Stimulated activated memory B cell treated with anti-CD40 and anti-IgM and Interleukin-4, amounts not matched to agents 10 μg/mL and 1 μg/mL and 100 μg/mL, for 72 hours (primary cell): Measurements from ENCODE around the gene PGF.

Experiments
- ATAC-seq: fragments of 150-1000 bp; cut with Tn5 transposase; 2 replicates; pipeline ENCODE4 v1.10.0; 2021
- H3K27ac Mint-ChIP-seq: one replicate; pipeline ENCODE4 v1.8.0; 2022; ENCODE audit warnings: mild to moderate bottlenecking, mixed read lengths
- H3K27me3 Mint-ChIP-seq: one replicate; pipeline ENCODE4 v1.8.0; 2022; ENCODE audit warnings: mixed read lengths
- H3K36me3 Mint-ChIP-seq: one replicate; pipeline ENCODE4 v1.8.0; 2022; ENCODE audit warnings: mixed read lengths
- H3K4me1 Mint-ChIP-seq: one replicate; pipeline ENCODE4 v1.8.0; 2022; ENCODE audit warnings: mixed read lengths
- H3K4me3 Mint-ChIP-seq: one replicate; pipeline ENCODE4 v1.8.0; 2022; ENCODE audit warnings: mild to moderate bottlenecking, moderate library complexity, mixed read lengths
- H3K9me3 Mint-ChIP-seq: one replicate; pipeline ENCODE4 v1.8.0; 2022; ENCODE audit warnings: mixed read lengths

PGF gene

DNA sequence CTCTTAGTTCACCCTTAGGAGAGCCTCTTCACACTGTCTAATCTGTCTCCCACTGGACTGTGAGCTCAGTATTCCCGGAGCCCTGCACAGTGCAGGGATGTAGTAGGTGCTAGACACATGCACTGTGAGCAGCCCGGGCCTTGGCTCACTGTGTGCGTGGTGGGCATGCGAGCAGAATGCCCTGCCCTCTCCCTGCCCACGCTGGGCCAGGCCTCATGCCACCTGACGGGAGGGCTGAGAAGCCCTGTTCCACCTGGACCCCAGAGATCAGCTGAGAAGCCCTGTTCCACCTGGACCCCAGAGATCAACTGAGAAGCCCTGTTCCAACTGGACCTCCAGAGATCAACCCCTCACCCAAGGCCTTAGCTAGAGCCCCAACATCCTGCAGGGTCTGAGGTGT is 43.3 kb downstream of the PGF start:
- Mint-ChIP-seq H3K4me3 (no peak overlapping the region), H3K27me3 (no peaks in the 10 kb centered on the region), H3K27ac (no peak overlapping the region), H3K4me1 (peaks cover 8% of the 10 kb centered on the region), H3K9me3 (no peaks in the 10 kb centered on the region), H3K36me3 (peaks cover 3% of the 10 kb centered on the region)
- ATAC-seq: no peak

- ATAC-seq: no peak
- H3K4me3 Mint-ChIP-seq: no peak overlapping the region
- H3K9me3 Mint-ChIP-seq: no peaks in the 10 kb centered on the region
- no peaks in the 10 kb centered on the region for H3K27me3 Mint-ChIP-seq
- peaks cover 6% of the 10 kb centered on the region for H3K36me3 Mint-ChIP-seq
- H3K27ac Mint-ChIP-seq: no peak overlapping the region
- peaks cover 11% of the 10 kb centered on the region for H3K4me1 Mint-ChIP-seq
Measured at GRCh38 chr14:74911704-74912103, 43.7 kb downstream of the PGF start.

DNA sequence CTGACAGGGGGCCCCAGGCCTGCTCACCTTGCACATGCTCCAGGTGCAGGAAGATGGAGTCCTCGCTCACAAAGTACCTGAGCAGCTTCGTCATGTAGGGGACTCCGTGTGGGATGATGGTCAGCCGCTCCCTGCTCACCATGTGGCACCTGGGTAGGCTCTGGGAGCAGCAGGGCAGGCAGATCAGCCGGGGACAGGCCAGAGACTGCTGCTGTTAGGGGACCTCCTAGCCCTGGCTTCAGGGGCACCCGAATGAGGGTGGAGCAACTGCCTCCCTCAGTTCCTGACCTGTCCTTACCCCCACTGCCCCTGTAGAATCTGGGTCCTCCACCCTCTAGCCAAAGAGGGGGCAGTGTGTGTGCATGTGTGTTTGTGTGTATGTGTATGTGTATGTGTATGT is 44.2 kb downstream of the PGF start:
- H3K36me3 Mint-ChIP-seq: peaks cover 6% of the 10 kb centered on the region
- no peak for ATAC-seq
- peaks cover 11% of the 10 kb centered on the region for H3K4me1 Mint-ChIP-seq
- H3K27ac Mint-ChIP-seq: no peak overlapping the region
- H3K9me3 Mint-ChIP-seq: no peaks in the 10 kb centered on the region
- H3K27me3 Mint-ChIP-seq: no peaks in the 10 kb centered on the region
- H3K4me3 Mint-ChIP-seq: no peak overlapping the region

DNA sequence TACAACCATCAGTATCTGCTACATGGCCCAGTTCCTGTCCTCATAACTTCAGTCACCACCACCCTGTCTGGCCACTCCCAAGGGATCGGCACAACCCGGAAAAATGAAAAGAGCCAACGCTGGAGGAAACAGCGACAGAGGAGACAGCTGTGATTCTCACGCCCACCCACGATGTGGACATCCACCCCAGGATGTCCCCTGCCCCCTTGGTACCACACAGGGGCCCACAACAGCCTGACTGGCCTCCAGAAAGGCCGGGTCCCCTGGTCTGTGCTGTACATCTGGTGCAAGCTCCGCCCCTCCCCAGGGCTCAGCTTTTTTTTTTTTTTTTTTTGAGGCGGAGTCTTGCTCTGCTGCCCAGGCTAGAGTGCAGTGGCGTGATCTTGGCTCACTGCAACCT is 44.8 kb downstream of the PGF start:
- H3K4me1 Mint-ChIP-seq: peaks cover 17% of the 10 kb centered on the region
- peaks cover 6% of the 10 kb centered on the region for H3K36me3 Mint-ChIP-seq
- no peak for ATAC-seq
- no peak overlapping the region for H3K4me3 Mint-ChIP-seq
- no peaks in the 10 kb centered on the region for H3K9me3 Mint-ChIP-seq
- no peaks in the 10 kb centered on the region for H3K27me3 Mint-ChIP-seq
- no peak overlapping the region for H3K27ac Mint-ChIP-seq

DNA sequence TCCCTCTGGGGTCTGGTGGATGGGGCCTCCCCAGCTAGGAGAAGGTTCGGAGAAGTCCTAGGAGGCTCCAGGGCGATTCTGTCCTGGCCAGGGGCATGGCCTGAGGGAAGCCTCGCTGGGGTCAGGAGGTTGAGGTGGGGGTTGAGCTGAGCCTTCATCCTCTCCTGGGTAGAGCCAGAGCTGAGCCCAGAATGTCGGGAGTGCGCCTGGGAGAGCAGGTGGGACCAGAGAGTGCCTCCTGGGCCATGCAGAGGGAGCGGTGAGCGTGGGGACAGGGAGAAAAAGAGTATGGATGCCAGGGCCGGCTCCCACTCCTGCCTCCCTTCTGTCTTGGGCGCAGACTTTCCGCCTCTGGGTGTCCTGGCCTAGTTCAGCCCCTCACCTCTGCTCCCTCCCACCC is 45.5 kb downstream of the PGF start:
- Mint-ChIP-seq H3K27me3 (no peaks in the 10 kb centered on the region), H3K36me3 (peaks cover 6% of the 10 kb centered on the region), H3K9me3 (no peaks in the 10 kb centered on the region), H3K27ac (no peak overlapping the region), H3K4me3 (no peak overlapping the region), H3K4me1 (peaks cover 23% of the 10 kb centered on the region)
- ATAC-seq: no peak

GRCh38 chr14:74909501-74909900 is 45.9 kb downstream of the PGF start:
- H3K27me3 Mint-ChIP-seq: no peaks in the 10 kb centered on the region
- H3K4me3 Mint-ChIP-seq: no peak overlapping the region
- no peaks in the 10 kb centered on the region for H3K9me3 Mint-ChIP-seq
- peaks cover 28% of the 10 kb centered on the region for H3K4me1 Mint-ChIP-seq
- H3K36me3 Mint-ChIP-seq: peaks cover 11% of the 10 kb centered on the region
- H3K27ac Mint-ChIP-seq: no peak overlapping the region
- no peak for ATAC-seq

GRCh38 chr14:74908861-74909341 is 46.5 kb downstream of the PGF start:
- H3K9me3 Mint-ChIP-seq: no peaks in the 10 kb centered on the region
- H3K27ac Mint-ChIP-seq: no peak overlapping the region
- ATAC-seq: no peak
- H3K4me3 Mint-ChIP-seq: no peak overlapping the region
- peaks cover 15% of the 10 kb centered on the region for H3K36me3 Mint-ChIP-seq
- H3K27me3 Mint-ChIP-seq: no peaks in the 10 kb centered on the region
- peaks cover 34% of the 10 kb centered on the region for H3K4me1 Mint-ChIP-seq

- Mint-ChIP-seq H3K27me3 (no peaks in the 10 kb centered on the region), H3K9me3 (no peaks in the 10 kb centered on the region), H3K4me3 (no peak overlapping the region), H3K27ac (peak overlapping the region; percentile 76), H3K4me1 (peaks cover 44% of the 10 kb centered on the region), H3K36me3 (peaks cover 23% of the 10 kb centered on the region)
- ATAC-seq: no peak
Measured at GRCh38 chr14:74907744-74908143, 47.7 kb downstream of the PGF start.

DNA sequence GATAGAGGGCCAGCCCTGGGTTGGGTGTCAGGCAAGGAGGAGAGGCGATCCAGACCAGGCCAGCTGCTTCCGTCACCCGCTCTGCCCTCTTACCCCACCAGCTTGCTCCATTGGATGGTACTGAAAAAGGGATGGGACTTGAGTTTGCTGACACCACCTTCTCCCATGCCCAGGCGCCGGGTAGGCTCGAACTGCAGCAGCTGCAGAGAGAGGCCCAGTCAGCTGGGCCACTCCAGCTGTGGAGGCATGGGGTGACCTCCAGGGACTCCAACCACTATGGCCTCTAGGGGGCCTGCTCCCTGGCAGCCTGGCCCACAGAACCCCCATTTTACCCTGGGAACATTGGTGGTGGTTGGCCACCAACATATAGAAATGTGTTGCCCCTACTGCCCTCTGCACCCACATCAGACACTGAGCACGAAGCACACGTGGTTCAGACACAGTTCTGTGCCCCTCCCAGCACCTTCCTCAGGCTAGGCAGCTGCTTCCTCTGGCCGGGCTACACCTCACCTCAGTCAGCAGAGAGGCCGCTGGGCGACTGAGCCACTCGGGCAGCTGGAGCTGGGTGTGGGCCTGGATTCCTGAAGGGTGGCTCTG is 48.4 kb downstream of the PGF start:
- Mint-ChIP-seq H3K4me1 (peaks cover 51% of the 10 kb centered on the region), H3K27me3 (no peaks in the 10 kb centered on the region), H3K36me3 (peaks cover 28% of the 10 kb centered on the region), H3K27ac (peak overlapping the region; percentile 76), H3K9me3 (no peaks in the 10 kb centered on the region), H3K4me3 (no peak overlapping the region)
- peak; percentile 42 for ATAC-seq

DNA sequence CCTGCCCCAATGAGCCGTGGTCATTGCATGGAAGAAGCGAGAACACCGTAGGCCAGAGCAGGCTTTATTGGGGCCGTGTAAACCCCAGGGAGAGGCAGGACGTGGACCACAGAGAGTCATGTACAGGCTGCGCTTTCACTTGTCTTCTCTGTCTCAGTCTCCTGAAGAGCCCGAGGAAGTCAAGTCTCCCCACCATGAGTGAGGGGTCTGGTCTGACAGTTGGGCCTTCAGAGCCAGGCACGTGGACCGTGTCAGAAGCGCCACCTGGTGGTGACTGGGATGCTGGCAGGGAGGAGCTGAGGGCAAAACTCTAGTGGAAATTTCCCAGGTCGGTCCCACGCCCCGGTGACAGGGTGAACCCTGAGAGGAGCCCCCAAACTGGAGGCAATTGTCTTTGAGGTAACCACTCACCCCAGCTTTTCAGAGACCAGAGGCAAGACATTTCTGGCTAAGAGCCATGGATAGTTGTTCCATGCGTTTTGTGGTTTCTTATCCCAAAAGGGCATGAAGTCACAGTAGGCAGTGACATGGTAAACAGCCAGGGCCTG is 49.7 kb downstream of the PGF start:
- Mint-ChIP-seq H3K27me3 (no peaks in the 10 kb centered on the region), H3K9me3 (no peaks in the 10 kb centered on the region), H3K27ac (peak overlapping the region; percentile 13), H3K4me3 (no peak overlapping the region), H3K36me3 (peaks cover 28% of the 10 kb centered on the region), H3K4me1 (peaks cover 51% of the 10 kb centered on the region)
- peak; percentile 55 for ATAC-seq

DNA sequence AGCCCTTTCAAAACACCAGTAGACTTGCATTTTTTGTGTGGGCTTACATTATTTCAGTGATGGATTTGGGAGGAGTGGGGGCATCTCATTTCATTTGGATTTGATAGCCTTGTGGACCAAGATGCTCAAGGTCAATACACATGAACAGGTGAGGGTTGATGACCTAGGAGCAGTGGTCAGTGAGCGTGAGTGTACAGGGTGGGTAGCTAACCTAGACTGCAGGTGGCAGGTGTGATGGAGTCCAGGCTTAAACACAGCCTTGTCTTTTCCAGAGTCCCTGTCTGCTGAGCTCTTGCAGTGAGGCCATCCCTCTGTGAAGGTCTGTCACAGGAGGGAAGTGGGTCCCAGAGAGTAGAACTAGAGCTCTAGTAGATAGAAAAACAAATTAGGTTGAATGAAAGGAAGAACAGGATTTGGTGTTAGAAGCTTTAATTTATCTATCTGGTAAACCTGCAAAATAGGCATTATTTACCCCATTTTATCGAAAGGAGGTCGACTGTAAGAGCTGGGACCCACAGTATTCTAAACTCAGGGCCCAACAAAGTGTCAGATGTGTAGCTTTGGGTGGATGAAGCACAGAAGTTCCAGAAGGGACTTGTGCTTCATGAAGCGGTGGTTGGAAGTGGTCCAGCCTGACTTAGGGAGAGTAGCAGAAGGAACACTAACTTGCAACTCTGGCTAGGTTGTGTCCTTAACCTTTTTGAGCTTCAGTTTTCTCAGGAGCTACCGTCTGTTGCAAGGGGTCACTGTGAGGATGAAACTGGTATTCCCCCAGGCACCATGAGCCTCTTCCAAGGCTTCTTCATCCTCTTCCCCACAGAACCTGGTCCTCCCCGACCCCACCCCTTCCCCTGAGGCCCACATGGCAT is 50.5 kb downstream of the PGF start:
- no peak for ATAC-seq
- H3K27ac Mint-ChIP-seq: peak overlapping the region; percentile 13
- H3K4me1 Mint-ChIP-seq: peaks cover 51% of the 10 kb centered on the region
- no peaks in the 10 kb centered on the region for H3K27me3 Mint-ChIP-seq
- no peaks in the 10 kb centered on the region for H3K9me3 Mint-ChIP-seq
- H3K36me3 Mint-ChIP-seq: peaks cover 34% of the 10 kb centered on the region
- H3K4me3 Mint-ChIP-seq: no peak overlapping the region

GRCh38 chr14:74902941-74903705 is 52.3 kb downstream of the PGF start:
- no peak overlapping the region for H3K4me3 Mint-ChIP-seq
- H3K9me3 Mint-ChIP-seq: no peaks in the 10 kb centered on the region
- H3K27me3 Mint-ChIP-seq: no peaks in the 10 kb centered on the region
- H3K27ac Mint-ChIP-seq: peak overlapping the region; percentile 70
- H3K4me1 Mint-ChIP-seq: peaks cover 51% of the 10 kb centered on the region
- peaks cover 49% of the 10 kb centered on the region for H3K36me3 Mint-ChIP-seq
- ATAC-seq: no peak

DNA sequence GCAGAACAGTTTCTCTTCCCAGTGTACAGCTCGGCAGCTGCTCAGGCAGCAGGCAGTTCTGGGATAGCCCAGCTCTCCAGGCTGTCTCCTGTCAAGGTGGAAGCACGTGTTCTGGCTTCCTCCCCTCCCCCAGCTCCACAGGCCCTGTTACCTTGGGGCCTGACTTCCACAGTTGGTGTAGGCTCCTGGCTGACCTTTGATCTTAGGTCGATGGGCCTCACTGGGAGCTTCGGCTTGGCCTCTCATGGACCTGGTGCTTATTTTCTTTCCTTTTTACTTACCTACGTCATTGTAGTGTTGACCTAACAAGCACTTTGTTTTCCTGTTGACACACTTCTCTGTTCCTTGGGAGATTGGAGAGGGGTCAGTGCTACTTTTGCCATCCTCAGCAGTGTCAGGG is 56.7 kb downstream of the PGF start:
- H3K27ac Mint-ChIP-seq: no peak overlapping the region
- H3K4me1 Mint-ChIP-seq: peaks cover 36% of the 10 kb centered on the region
- peaks cover 66% of the 10 kb centered on the region for H3K36me3 Mint-ChIP-seq
- H3K27me3 Mint-ChIP-seq: no peaks in the 10 kb centered on the region
- no peaks in the 10 kb centered on the region for H3K9me3 Mint-ChIP-seq
- no peak for ATAC-seq
- no peak overlapping the region for H3K4me3 Mint-ChIP-seq

GRCh38 chr14:74898083-74898482 is 57.3 kb downstream of the PGF start:
- Mint-ChIP-seq H3K4me1 (peaks cover 37% of the 10 kb centered on the region), H3K27me3 (no peaks in the 10 kb centered on the region), H3K36me3 (peaks cover 65% of the 10 kb centered on the region), H3K4me3 (no peak overlapping the region), H3K27ac (no peak overlapping the region), H3K9me3 (no peaks in the 10 kb centered on the region)
- no peak for ATAC-seq

DNA sequence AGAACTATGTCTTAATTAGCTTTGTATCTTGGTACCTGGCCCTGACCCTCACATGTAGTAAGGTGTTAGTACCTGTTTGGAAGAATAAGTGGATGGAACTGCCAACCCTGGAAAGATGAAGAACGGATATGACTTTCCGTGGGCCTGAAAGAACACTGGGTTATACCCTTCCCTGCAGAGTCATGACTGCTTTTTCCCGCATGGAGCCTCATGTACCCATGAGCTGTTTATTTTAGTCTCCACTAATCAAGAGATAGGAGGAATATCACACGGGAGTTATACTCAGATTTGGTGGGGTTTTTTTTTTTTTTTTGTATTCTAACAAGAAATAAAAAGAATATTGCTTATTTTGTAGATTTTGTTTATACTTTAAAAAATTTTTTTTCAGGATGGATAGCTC is 57.8 kb downstream of the PGF start:
- Mint-ChIP-seq H3K4me1 (peaks cover 37% of the 10 kb centered on the region), H3K4me3 (no peak overlapping the region), H3K27ac (peak overlapping the region; percentile 32), H3K9me3 (no peaks in the 10 kb centered on the region), H3K36me3 (peaks cover 60% of the 10 kb centered on the region), H3K27me3 (no peaks in the 10 kb centered on the region)
- no peak for ATAC-seq
